Stimulated activated memory B cell treated with anti-CD40 and anti-IgM and Interleukin-4, amounts not matched to agents 10 μg/mL and 1 μg/mL and 100 μg/mL, for 72 hours (primary cell): ENCODE measurements around the gene HTRA3.
A peak's percentile ranks its signal among the peaks of the same experiment; 100 is the strongest.

Experiments
- ATAC-seq: fragments of 150-1000 bp; cut with Tn5 transposase; 2 replicates; pipeline ENCODE4 v1.10.0; 2021
- H3K27ac Mint-ChIP-seq: one replicate; pipeline ENCODE4 v1.8.0; 2022; ENCODE audit warnings: mild to moderate bottlenecking, mixed read lengths
- H3K27me3 Mint-ChIP-seq: one replicate; pipeline ENCODE4 v1.8.0; 2022; ENCODE audit warnings: mixed read lengths
- H3K36me3 Mint-ChIP-seq: one replicate; pipeline ENCODE4 v1.8.0; 2022; ENCODE audit warnings: mixed read lengths
- H3K4me1 Mint-ChIP-seq: one replicate; pipeline ENCODE4 v1.8.0; 2022; ENCODE audit warnings: mixed read lengths
- H3K4me3 Mint-ChIP-seq: one replicate; pipeline ENCODE4 v1.8.0; 2022; ENCODE audit warnings: mild to moderate bottlenecking, moderate library complexity, mixed read lengths
- H3K9me3 Mint-ChIP-seq: one replicate; pipeline ENCODE4 v1.8.0; 2022; ENCODE audit warnings: mixed read lengths

Gene HTRA3

GRCh38 chr4:8240211-8241041 lies 29.1 kb upstream of the HTRA3 start:
- ATAC-seq: no peak
- peaks cover 22% of the 10 kb centered on the region for H3K36me3 Mint-ChIP-seq
- H3K4me1 Mint-ChIP-seq: peaks cover 44% of the 10 kb centered on the region
- H3K27ac Mint-ChIP-seq: no peak overlapping the region
- peaks cover under 1% of the 10 kb centered on the region for H3K27me3 Mint-ChIP-seq
- no peaks in the 10 kb centered on the region for H3K9me3 Mint-ChIP-seq
- H3K4me3 Mint-ChIP-seq: no peak overlapping the region

- ATAC-seq: no peak
Measured at GRCh38 chr4:8241211-8241779, 28.3 kb upstream of the HTRA3 start.

GRCh38 chr4:8241895-8242696 lies 27.5 kb upstream of the HTRA3 start:
- ATAC-seq: peak; percentile 82
- peak overlapping the region; percentile 52 for H3K27ac Mint-ChIP-seq
- no peaks in the 10 kb centered on the region for H3K9me3 Mint-ChIP-seq
- no peak overlapping the region for H3K4me3 Mint-ChIP-seq
- peaks cover 15% of the 10 kb centered on the region for H3K36me3 Mint-ChIP-seq
- H3K4me1 Mint-ChIP-seq: peaks cover 37% of the 10 kb centered on the region
- H3K27me3 Mint-ChIP-seq: peaks cover 9% of the 10 kb centered on the region

More at GRCh38 chr4:8241211-8241779, 28.3 kb upstream of the HTRA3 start:
- peaks cover 9% of the 10 kb centered on the region for H3K27me3 Mint-ChIP-seq
- peaks cover 44% of the 10 kb centered on the region for H3K4me1 Mint-ChIP-seq
- peak overlapping the region; percentile 52 for H3K27ac Mint-ChIP-seq
- no peaks in the 10 kb centered on the region for H3K9me3 Mint-ChIP-seq
- H3K4me3 Mint-ChIP-seq: no peak overlapping the region
- H3K36me3 Mint-ChIP-seq: peaks cover 22% of the 10 kb centered on the region

GRCh38 chr4:8242782-8243560 lies 26.6 kb upstream of the HTRA3 start:
- no peak for ATAC-seq
- Mint-ChIP-seq H3K9me3 (no peaks in the 10 kb centered on the region), H3K36me3 (peaks cover 9% of the 10 kb centered on the region), H3K27me3 (peaks cover 14% of the 10 kb centered on the region), H3K4me1 (peaks cover 30% of the 10 kb centered on the region), H3K27ac (no peak overlapping the region), H3K4me3 (no peak overlapping the region)

- no peak for ATAC-seq
- H3K36me3 Mint-ChIP-seq: peaks cover 2% of the 10 kb centered on the region
- peaks cover 24% of the 10 kb centered on the region for H3K27me3 Mint-ChIP-seq
- H3K4me1 Mint-ChIP-seq: peaks cover 20% of the 10 kb centered on the region
- H3K27ac Mint-ChIP-seq: no peak overlapping the region
- no peaks in the 10 kb centered on the region for H3K9me3 Mint-ChIP-seq
- no peak overlapping the region for H3K4me3 Mint-ChIP-seq
Measured at GRCh38 chr4:8244001-8244757, 25.4 kb upstream of the HTRA3 start.

- Mint-ChIP-seq H3K27ac (no peak overlapping the region), H3K36me3 (no peaks in the 10 kb centered on the region), H3K4me3 (no peak overlapping the region), H3K27me3 (peaks cover 24% of the 10 kb centered on the region), H3K4me1 (peaks cover 13% of the 10 kb centered on the region), H3K9me3 (no peaks in the 10 kb centered on the region)
- ATAC-seq: no peak
Measured at GRCh38 chr4:8244931-8245460, 24.6 kb upstream of the HTRA3 start.

GRCh38 chr4:8245884-8246833 lies 23.4 kb upstream of the HTRA3 start:
- no peak overlapping the region for H3K4me3 Mint-ChIP-seq
- H3K36me3 Mint-ChIP-seq: no peaks in the 10 kb centered on the region
- peaks cover 12% of the 10 kb centered on the region for H3K4me1 Mint-ChIP-seq
- no peak for ATAC-seq
- no peak overlapping the region for H3K27ac Mint-ChIP-seq
- H3K27me3 Mint-ChIP-seq: peaks cover 24% of the 10 kb centered on the region
- no peaks in the 10 kb centered on the region for H3K9me3 Mint-ChIP-seq

- Mint-ChIP-seq H3K4me1 (peaks cover under 1% of the 10 kb centered on the region), H3K27ac (no peak overlapping the region), H3K27me3 (peaks cover 24% of the 10 kb centered on the region), H3K36me3 (no peaks in the 10 kb centered on the region), H3K4me3 (no peak overlapping the region), H3K9me3 (no peaks in the 10 kb centered on the region)
- no peak for ATAC-seq
Measured at GRCh38 chr4:8247047-8247930, 22.3 kb upstream of the HTRA3 start.

- no peak for ATAC-seq
- Mint-ChIP-seq H3K36me3 (no peaks in the 10 kb centered on the region), H3K27me3 (peaks cover 24% of the 10 kb centered on the region), H3K4me1 (no peaks in the 10 kb centered on the region), H3K27ac (no peak overlapping the region), H3K9me3 (no peaks in the 10 kb centered on the region), H3K4me3 (no peak overlapping the region)
Measured at GRCh38 chr4:8248091-8248490, 21.5 kb upstream of the HTRA3 start.

GRCh38 chr4:8250227-8250626 lies 19.3 kb upstream of the HTRA3 start:
- peaks cover 24% of the 10 kb centered on the region for H3K27me3 Mint-ChIP-seq
- no peaks in the 10 kb centered on the region for H3K9me3 Mint-ChIP-seq
- no peaks in the 10 kb centered on the region for H3K36me3 Mint-ChIP-seq
- H3K4me3 Mint-ChIP-seq: no peak overlapping the region
- ATAC-seq: peak; percentile 3
- no peak overlapping the region for H3K27ac Mint-ChIP-seq
- no peaks in the 10 kb centered on the region for H3K4me1 Mint-ChIP-seq

GRCh38 chr4:8250637-8251036 lies 18.9 kb upstream of the HTRA3 start:
- H3K27ac Mint-ChIP-seq: no peak overlapping the region
- no peaks in the 10 kb centered on the region for H3K4me1 Mint-ChIP-seq
- H3K4me3 Mint-ChIP-seq: no peak overlapping the region
- H3K27me3 Mint-ChIP-seq: peaks cover 21% of the 10 kb centered on the region
- ATAC-seq: peak; percentile 18
- no peaks in the 10 kb centered on the region for H3K36me3 Mint-ChIP-seq
- no peaks in the 10 kb centered on the region for H3K9me3 Mint-ChIP-seq

GRCh38 chr4:8251110-8251883 lies 18.3 kb upstream of the HTRA3 start:
- Mint-ChIP-seq H3K36me3 (no peaks in the 10 kb centered on the region), H3K9me3 (no peaks in the 10 kb centered on the region), H3K27me3 (peaks cover 15% of the 10 kb centered on the region), H3K27ac (no peak overlapping the region), H3K4me1 (no peaks in the 10 kb centered on the region), H3K4me3 (no peak overlapping the region)
- no peak for ATAC-seq
